Heart left ventricle (tissue), 16 donors: ENCODE results near the gene F11. TPM values are rescaled to one million over a fixed set of nuclear protein-coding genes. Genes with fewer than 3 reads are reported as not detected.

Source experiments
- ATAC-seq, 4 donors: fragments of 200-7000 bp; cut with Tn5 transposase; one replicate each; pipeline ENCODE4 v1.9.1; 2020 to 2022; ENCODE audit warnings: moderate library complexity in 4 of 4, mild to moderate bottlenecking in 3 of 4, moderate number of reproducible peaks in 1 of 4
- DNase-seq, 5 donors: peaks; one replicate each; pipeline ENCODE4 v3.0.0-alpha.2; 2020
- H3K27ac ChIP-seq, 12 donors: fragments of 200-600 bp; sonication (generic) in 4 of 12; one replicate each; pipeline versions ENCODE4 v1.5.0 to v1.8.0; 2016 to 2022; ENCODE audit warnings: mild to moderate bottlenecking in 2 of 12
- H3K27me3 ChIP-seq, 9 donors: fragments of 200-600 bp; sonication (generic) in 2 of 9; one replicate each; pipeline versions ENCODE4 v1.5.1 to v1.8.0; 2016 to 2022; ENCODE audit warnings: mild to moderate bottlenecking in 3 of 9
- H3K36me3 ChIP-seq, 9 donors: fragments of 200-600 bp; sonication (generic) in 2 of 9; one replicate each; pipeline versions ENCODE4 v1.5.0 to v1.8.0; 2018 to 2022; ENCODE audit warnings: mild to moderate bottlenecking in 2 of 9
- H3K4me1 ChIP-seq, 12 donors: fragments of 200-600 bp; sonication (generic) in 4 of 12; one replicate each; pipeline versions ENCODE4 v1.5.0 to v1.8.0; 2016 to 2022; ENCODE audit warnings: mild to moderate bottlenecking in 3 of 12
- H3K4me3 ChIP-seq, 12 donors: fragments of 200-600 bp; sonication (generic) in 4 of 12; one replicate each; pipeline versions ENCODE4 v1.5.0 to v1.8.0; 2017 to 2022; ENCODE audit warnings: mild to moderate bottlenecking in 9 of 12, moderate library complexity in 4 of 12
- H3K9me3 ChIP-seq, 12 donors: fragments of 200-600 bp; sonication (generic) in 4 of 12; one replicate each; pipeline versions ENCODE4 v1.5.0 to v1.8.0; 2016 to 2022; ENCODE audit warnings: mild to moderate bottlenecking in 1 of 12
- POLR2A ChIP-seq, 2 donors: fragments of 450-650 bp; IDR thresholded peaks; one replicate each; pipeline ENCODE4 v1.6.1; 2017; ENCODE audit warnings: antibody characterized with exemption in 2 of 2, mild to moderate bottlenecking in 2 of 2, moderate library complexity in 2 of 2
- WGBS, 4 donors: extraction: QIAGEN DNeasy Blood & Tissue Kit in 2 of 4; methylation state at CpG; one replicate each; pipeline versions ENCODE4 v1.1.5 to v1.1.7; 2013 to 2018; 5-methylcytosine and 5-hydroxymethylcytosine counted together
- intact Hi-C, 10 donors: fragments of 100-400 bp; cut with DNase I; formaldehyde crosslinking; loops; one replicate each; pipeline versions ENCODE4 v1.11.1 to v1.14.2; 2022
- polyA plus RNA-seq, 2 donors: library from polyadenylated mRNA; stranded (reverse); fragments of 200-250 nt; gene quantifications; one replicate each; pipeline ENCODE4 v1.2.3, GENCODE V29; 2013
- total RNA-seq, 9 donors: library from RNA; depleted of rRNA in 2 of 9; stranded (reverse); fragments of >200 nt in 2 of 9; fragmentation: NEBNext Ultra II Directional in 3 of 9; extraction: Animal tissue kit (Norgen Biotek cat#: 25700) in 3 of 9; gene quantifications; one replicate each; pipeline versions ENCODE4 v1.1.0 to v1.2.4, GENCODE V29; 2016 to 2023
- TF ChIP-seq, protein P1 (sequence below), 12 donors: fragments of 200-600 bp; sonication (generic) in 4 of 12; IDR thresholded peaks; one replicate each; pipeline versions ENCODE4 v1.5.0 to v1.8.0; 2018 to 2022; ENCODE audit warnings: antibody characterized with exemption in 12 of 12, mild to moderate bottlenecking in 5 of 12
- donor health status: ischemic (EF 13 %, LVEDD 7.1; RV severe dilation, severe dysfunction).
- donor health status: healthy with polysubstance abuse.
- donor health status: DM: no; HTN: yes; CAD: no.
- donor health status: DM: no; HTN: no; CAD: no.
- donor health status: ischemic (EF 25% LVEDD 6.9; RV normal size, moderate dysfunction).
- donor health status: ischemic (EF 25% LVEDD 5.7; RV mildly dilated, moderate dysfunction).
- donor health status: healthy.
- donor health status: DM: yes; HTN: yes; CAD: no.
- donor health status: ischemic (EF 35%, LVEDD 5.7; RV mildly dilated, moderate dysfunction).
- donor health status: nonischemic (EF 11% LVEDD 7.7; RV severe dilation, severe dysfunction).
- donor health status: DM: yes; HTN: yes; CAD: no.
- donor health status: PGD.
- donor health status: ischemic (EF 29% LVEDD 5.4; RV normal size, mild dysfunction).
- donor health status: nonischemic (EF 23%, LVEDD 6.1; RV moderate dilation, normal function).

Gene F11
- total and polyA plus RNA-seq, 11 donors, result not detected

DNA sequence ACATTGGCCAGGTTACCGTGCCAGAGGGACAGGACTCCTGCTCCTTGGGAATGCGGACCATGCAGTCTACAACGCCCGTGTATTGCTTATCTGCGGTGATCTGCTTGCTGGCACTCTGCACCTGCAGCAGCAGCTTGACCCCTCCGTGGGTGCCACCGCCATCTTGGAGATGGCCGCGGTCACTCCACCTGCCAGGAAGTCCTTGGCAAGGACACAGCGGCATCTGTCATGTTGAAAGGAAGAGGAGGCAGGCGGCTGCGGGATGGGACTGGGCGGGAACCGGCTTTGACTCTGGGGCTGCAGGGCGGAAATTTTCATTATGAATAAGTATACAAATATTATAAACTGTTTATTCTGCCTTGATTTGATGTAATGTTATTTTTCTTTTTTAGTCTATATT is 63.4 kb downstream of the F11 start:
- no peak for ATAC-seq
- TF ChIP-seq, protein P1, sequence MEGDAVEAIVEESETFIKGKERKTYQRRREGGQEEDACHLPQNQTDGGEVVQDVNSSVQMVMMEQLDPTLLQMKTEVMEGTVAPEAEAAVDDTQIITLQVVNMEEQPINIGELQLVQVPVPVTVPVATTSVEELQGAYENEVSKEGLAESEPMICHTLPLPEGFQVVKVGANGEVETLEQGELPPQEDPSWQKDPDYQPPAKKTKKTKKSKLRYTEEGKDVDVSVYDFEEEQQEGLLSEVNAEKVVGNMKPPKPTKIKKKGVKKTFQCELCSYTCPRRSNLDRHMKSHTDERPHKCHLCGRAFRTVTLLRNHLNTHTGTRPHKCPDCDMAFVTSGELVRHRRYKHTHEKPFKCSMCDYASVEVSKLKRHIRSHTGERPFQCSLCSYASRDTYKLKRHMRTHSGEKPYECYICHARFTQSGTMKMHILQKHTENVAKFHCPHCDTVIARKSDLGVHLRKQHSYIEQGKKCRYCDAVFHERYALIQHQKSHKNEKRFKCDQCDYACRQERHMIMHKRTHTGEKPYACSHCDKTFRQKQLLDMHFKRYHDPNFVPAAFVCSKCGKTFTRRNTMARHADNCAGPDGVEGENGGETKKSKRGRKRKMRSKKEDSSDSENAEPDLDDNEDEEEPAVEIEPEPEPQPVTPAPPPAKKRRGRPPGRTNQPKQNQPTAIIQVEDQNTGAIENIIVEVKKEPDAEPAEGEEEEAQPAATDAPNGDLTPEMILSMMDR (IDR thresholded peaks at IDR 0.05), result no peak
- no peak for TF ChIP-seq POLR2A (IDR thresholded peaks at IDR 0.05)
- intact Hi-C loops, result no loop called here

DNA sequence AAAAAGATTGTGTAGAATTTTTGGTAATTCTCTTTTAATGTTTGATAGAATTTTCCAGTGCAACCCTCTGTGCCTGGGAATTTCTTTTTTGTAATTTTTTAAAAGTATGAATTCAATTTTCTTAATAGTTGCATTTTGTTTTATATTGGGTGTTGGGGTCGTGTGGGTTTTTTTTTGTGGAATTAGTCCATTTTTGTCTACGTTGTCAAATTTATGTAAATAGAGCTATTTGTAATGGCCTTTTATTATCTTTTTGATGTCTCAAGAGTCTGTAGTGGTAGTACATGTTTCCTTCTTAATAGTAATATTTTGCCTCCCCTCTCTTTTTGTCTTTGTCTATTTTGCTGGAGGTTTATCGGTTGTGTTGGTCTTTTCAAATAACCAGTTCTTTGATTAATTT is 64.4 kb downstream of the F11 start:
- Histone ChIP-seq H3K27ac (no peak overlapping the region), H3K9me3 (peaks cover 0 to 43% (median 14%) of the 10 kb centered on the region in 12 donors), H3K4me1 (no peaks in the 10 kb centered on the region), H3K27me3 (no peaks in the 10 kb centered on the region), H3K36me3 (no peaks in the 10 kb centered on the region), H3K4me3 (no peak overlapping the region)
- 85 to 88% (median 87%) methylated on average over 3 of the region's 3 CpGs for WGBS, 4 donors
- ATAC-seq, result no peak
- intact Hi-C loops, result no loop called here
- TF ChIP-seq POLR2A (IDR thresholded peaks at IDR 0.05), result no peak
- TF ChIP-seq, protein P1 (IDR thresholded peaks at IDR 0.05), result no peak
- DNase-seq, result no peak

More for the DNA sequence above, 63.4 kb downstream of the F11 start:
- Histone ChIP-seq H3K4me1 (no peaks in the 10 kb centered on the region), H3K36me3 (no peaks in the 10 kb centered on the region), H3K27ac (no peak overlapping the region), H3K9me3 (peaks cover 0 to 43% (median 14%) of the 10 kb centered on the region in 12 donors), H3K27me3 (no peaks in the 10 kb centered on the region), H3K4me3 (no peak overlapping the region)
- 94 to 96% (median 94%) methylated on average over 15 of the region's 15 CpGs for WGBS, 4 donors
- DNase-seq, result no peak

DNA sequence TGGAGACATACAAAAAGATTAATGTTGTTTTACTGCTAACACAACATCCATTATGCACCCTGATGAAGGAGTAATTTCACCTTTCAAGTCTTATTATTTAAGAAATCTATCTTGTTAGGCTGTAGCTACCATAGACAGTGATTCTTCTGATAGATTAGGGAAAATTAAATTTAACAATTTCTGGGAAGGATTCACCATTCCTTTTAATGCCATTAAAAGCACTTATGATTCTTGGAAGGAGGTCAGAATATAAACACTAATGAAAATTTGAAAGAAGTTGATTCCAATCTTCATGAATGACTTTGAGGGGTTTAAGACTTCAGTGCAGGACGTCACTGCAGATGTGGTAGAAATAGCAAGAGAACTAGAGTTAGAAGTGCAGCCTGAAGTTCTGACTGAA is 69.8 kb downstream of the F11 start:
- H3K4me1 ChIP-seq, result no peaks in the 10 kb centered on the region
- TF ChIP-seq, protein P1 (IDR thresholded peaks at IDR 0.05), result no peak
- no peak for TF ChIP-seq POLR2A (IDR thresholded peaks at IDR 0.05)
- H3K27me3 ChIP-seq, result no peaks in the 10 kb centered on the region
- intact Hi-C loops, result no loop called here
- no peak overlapping the region for H3K27ac ChIP-seq
- DNase-seq (no peak), ATAC-seq (no peak)
- no peak overlapping the region for H3K4me3 ChIP-seq
- H3K36me3 ChIP-seq, result no peaks in the 10 kb centered on the region
- WGBS, 4 donors, result 39 to 46% (median 41%) methylated on average over 1 of the region's 1 CpG
- peaks cover 0 to 41% (median 14%) of the 10 kb centered on the region in 12 donors for H3K9me3 ChIP-seq

Other genes with a start within 250 kb of the F11 start
- gene TLR3, start 197.0 kb upstream of the F11 start, total RNA-seq, result 10 to 100 TPM in 2 of 9 donors, 1 to 10 TPM in 7; 1.7 to 18.6 (median 3.5) TPM
- 1 to 10 TPM in 1 of 2 donors, under 1 TPM in 1; 0.69 to 1.0 TPM for gene TLR3, start 197.0 kb upstream of the F11 start, polyA plus RNA-seq
- 10 to 100 TPM in 2 of 9 donors, 1 to 10 TPM in 7; 6.5 to 13.0 (median 8.6) TPM for gene FAM149A, start 161.5 kb upstream of the F11 start, total RNA-seq
- 1 to 10 TPM; 1.6 to 2.2 TPM for gene FAM149A, start 161.5 kb upstream of the F11 start, polyA plus RNA-seq
- 10 to 100 TPM; 15.8 to 44.6 (median 28.6) TPM for gene CYP4V2, start 74.6 kb upstream of the F11 start, total RNA-seq
- 10 to 100 TPM; 14.4 to 17.3 TPM for gene CYP4V2, start 74.6 kb upstream of the F11 start, polyA plus RNA-seq
- 1 to 10 TPM in 4 of 9 donors, under 1 TPM in 5; 0.35 to 2.1 (median 1.00) TPM for gene KLKB1, start 38.7 kb upstream of the F11 start, total RNA-seq
- under 1 TPM; 0.33 to 0.72 TPM for gene KLKB1, start 38.7 kb upstream of the F11 start, polyA plus RNA-seq